Natural killer cell (primary cell): ENCODE results near the gene COL25A1. TPM values are rescaled to one million over a fixed set of nuclear protein-coding genes. Genes with fewer than 3 reads are reported as not detected.

ENCODE experiments used
- ATAC-seq, 3 donors: fragments of 150-1000 bp in 2 of 3; fragments of 200-7000 bp in 1 of 3; cut with Tn5 transposase; 1 replicate in 1 of 3; 2 replicates in 2 of 3; pipeline ENCODE4 v1.10.0; 2021; ENCODE audit warnings: mild to moderate bottlenecking in 2 of 3, moderate library complexity in 2 of 3
- DNase-seq, 2 donors: peaks; one replicate each; pipeline versions ENCODE4 v3.0.0 to v3.0.0-alpha.2; 2013 to 2021; ENCODE audit warnings: mixed read lengths in 1 of 2
- H3K27ac ChIP-seq: one replicate; pipeline ENCODE4 v1.5.1; 2013; ENCODE audit warnings: mild to moderate bottlenecking, low read length
- H3K27me3 ChIP-seq: one replicate; pipeline ENCODE4 v1.6.1; 2013; ENCODE audit warnings: low read length; ENCODE audit not compliant: control insufficient read depth, insufficient read depth
- H3K36me3 ChIP-seq: one replicate; pipeline ENCODE4 v1.6.1; 2013; ENCODE audit warnings: low read length; ENCODE audit not compliant: control insufficient read depth, insufficient read depth
- H3K4me1 ChIP-seq: one replicate; pipeline ENCODE4 v1.6.1; 2013; ENCODE audit warnings: low read length; ENCODE audit not compliant: control insufficient read depth, insufficient read depth
- H3K4me3 ChIP-seq: one replicate; pipeline ENCODE4 v1.5.1; 2013; ENCODE audit warnings: low read length
- H3K9me3 ChIP-seq: one replicate; pipeline ENCODE4 v1.6.1; 2013; ENCODE audit warnings: low read length; ENCODE audit not compliant: control insufficient read depth, insufficient read depth
- H3K27ac Mint-ChIP-seq, 2 donors: one replicate each; pipeline ENCODE4 v1.8.0; 2022; ENCODE audit warnings: mild to moderate bottlenecking in 2 of 2, mixed read lengths in 2 of 2, moderate library complexity in 1 of 2
- H3K27me3 Mint-ChIP-seq, 2 donors: one replicate each; pipeline ENCODE4 v1.8.0; 2022; ENCODE audit warnings: low read depth in 2 of 2, mixed read lengths in 2 of 2
- H3K36me3 Mint-ChIP-seq: one replicate; pipeline ENCODE4 v1.8.0; 2022; ENCODE audit warnings: mixed read lengths
- H3K4me1 Mint-ChIP-seq, 2 donors: one replicate each; pipeline ENCODE4 v1.8.0; 2022; ENCODE audit warnings: mixed read lengths in 2 of 2
- H3K4me3 Mint-ChIP-seq: one replicate; pipeline ENCODE4 v1.8.0; 2022; ENCODE audit warnings: mild to moderate bottlenecking, moderate library complexity, mixed read lengths
- H3K9me3 Mint-ChIP-seq, 2 donors: one replicate each; pipeline ENCODE4 v1.8.0; 2022; ENCODE audit warnings: mixed read lengths in 2 of 2
- CTCF ChIP-seq: fragments of 200-600 bp; IDR thresholded peaks from one replicate; pipeline ENCODE4 v1.8.0; 2022; ENCODE audit warnings: antibody characterized with exemption
- WGBS: methylation state at CpG from one replicate; pipeline ENCODE4 v1.1.7; 2013; ENCODE audit warnings: missing lambda C conversion rate; ENCODE audit not compliant: insufficient coverage; 5-methylcytosine and 5-hydroxymethylcytosine counted together
- intact Hi-C: fragments of 100-400 bp; cut with micrococcal nuclease; formaldehyde crosslinking; loops from one replicate; pipeline ENCODE4 v1.14.2; 2022
- total RNA-seq, 4 donors: library from RNA; stranded (reverse); fragments of 120-200 nt in 1 of 4; gene quantifications; one replicate each; pipeline versions ENCODE4 v1.2.3 to v1.2.4, GENCODE V29; 2013 to 2022

The COL25A1 gene
- total RNA-seq, 3 donors from 2014 or later (not counting 1 experiment from before 2014, with no cell fraction given) = 0.08 TPM; not detected in 2

- Histone ChIP-seq H3K4me1 (no peaks in the 10 kb centered on the region), H3K4me3 (no peak overlapping the region), H3K27ac (no peak overlapping the region), H3K36me3 (no peaks in the 10 kb centered on the region), H3K27me3 (no peaks in the 10 kb centered on the region), H3K9me3 (no peaks in the 10 kb centered on the region)
- WGBS = 84% methylated on average over 3 of the region's 5 CpGs
- Mint-ChIP-seq H3K4me3 (no peak overlapping the region), H3K27me3 (no peaks in the 10 kb centered on the region), H3K27ac (no peak overlapping the region), H3K36me3 (no peaks in the 10 kb centered on the region), H3K9me3 (no peaks in the 10 kb centered on the region), H3K4me1 (no peaks in the 10 kb centered on the region)
- ATAC-seq (no peak), DNase-seq (no peak)
- intact Hi-C loops = no loop called here
- no peak for TF ChIP-seq CTCF
These were observed 383.1 kb downstream of the COL25A1 start for GRCh38 chr4:108919226-108919893.

GRCh38 chr4:108917255-108917654, 385.2 kb downstream of the COL25A1 start:
- 86% methylated on average over 5 of the region's 5 CpGs for WGBS
- Histone ChIP-seq H3K9me3 (no peaks in the 10 kb centered on the region), H3K27me3 (no peaks in the 10 kb centered on the region), H3K36me3 (no peaks in the 10 kb centered on the region), H3K4me3 (no peak overlapping the region), H3K27ac (no peak overlapping the region), H3K4me1 (no peaks in the 10 kb centered on the region)
- DNase-seq (no peak), ATAC-seq (no peak)
- no peaks in the 10 kb centered on the region for H3K36me3 Mint-ChIP-seq
- intact Hi-C loops = no loop called here
- no peaks in the 10 kb centered on the region for H3K9me3 Mint-ChIP-seq
- no peaks in the 10 kb centered on the region for H3K27me3 Mint-ChIP-seq
- H3K27ac Mint-ChIP-seq = no peak overlapping the region
- no peak for TF ChIP-seq CTCF
- no peaks in the 10 kb centered on the region for H3K4me1 Mint-ChIP-seq
- no peak overlapping the region for H3K4me3 Mint-ChIP-seq

DNA sequence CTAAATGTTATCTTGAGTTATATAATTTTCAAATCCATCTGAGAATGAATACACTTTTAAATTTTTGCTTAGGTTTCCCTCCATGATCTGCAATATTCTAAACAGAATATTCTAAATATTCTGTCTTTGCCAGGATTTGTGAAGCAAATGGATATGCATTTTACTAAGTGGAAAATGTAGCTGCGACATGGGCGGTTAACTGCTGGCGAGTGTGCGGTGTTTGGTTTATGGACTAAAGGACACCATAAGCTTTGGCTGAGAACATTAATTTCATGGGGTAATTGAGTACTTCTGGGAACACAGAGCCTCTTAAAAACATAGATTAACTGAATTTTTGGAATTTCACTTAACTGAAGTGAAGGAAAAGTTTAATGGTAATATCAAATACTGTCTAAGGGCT, 385.8 kb downstream of the COL25A1 start:
- Mint-ChIP-seq H3K4me1 (no peaks in the 10 kb centered on the region), H3K9me3 (no peaks in the 10 kb centered on the region), H3K4me3 (no peak overlapping the region), H3K27ac (no peak overlapping the region), H3K27me3 (no peaks in the 10 kb centered on the region), H3K36me3 (no peaks in the 10 kb centered on the region)
- Histone ChIP-seq H3K9me3 (no peaks in the 10 kb centered on the region), H3K27ac (no peak overlapping the region), H3K36me3 (no peaks in the 10 kb centered on the region), H3K4me1 (no peaks in the 10 kb centered on the region), H3K27me3 (no peaks in the 10 kb centered on the region), H3K4me3 (no peak overlapping the region)
- TF ChIP-seq CTCF = no peak
- intact Hi-C loops = no loop called here
- WGBS = 96% methylated on average over 4 of the region's 4 CpGs
- DNase-seq (no peak), ATAC-seq (no peak)

- ATAC-seq = no peak
- H3K4me1 ChIP-seq = no peaks in the 10 kb centered on the region
- no peaks in the 10 kb centered on the region for H3K27me3 Mint-ChIP-seq
- no peaks in the 10 kb centered on the region for H3K4me1 Mint-ChIP-seq
- 90% methylated on average over 8 of the region's 8 CpGs for WGBS
- no peak overlapping the region for H3K27ac Mint-ChIP-seq
- H3K9me3 ChIP-seq = no peaks in the 10 kb centered on the region
- no peak for TF ChIP-seq CTCF
- no peak overlapping the region for H3K4me3 Mint-ChIP-seq
- no peak overlapping the region for H3K4me3 ChIP-seq
- intact Hi-C loops = no loop called here
- H3K36me3 ChIP-seq = no peaks in the 10 kb centered on the region
- H3K9me3 Mint-ChIP-seq = no peaks in the 10 kb centered on the region
- DNase-seq = no peak
- no peaks in the 10 kb centered on the region for H3K27me3 ChIP-seq
- no peak overlapping the region for H3K27ac ChIP-seq
- H3K36me3 Mint-ChIP-seq = no peaks in the 10 kb centered on the region
These were observed 395.5 kb downstream of the COL25A1 start for GRCh38 chr4:108906866-108907367.
